A549 (cell line): ENCODE data around the gene ZNF536.

ENCODE experiments used
- BHLHE40 ChIP-seq: IDR thresholded peaks from 2 replicates; pipeline ENCODE4 v1.6.1; 2012; ENCODE audit warnings: low read depth, low read length, inconsistent platforms
- EHMT2 ChIP-seq: fragments of 200-600 bp; sonication (generic); IDR thresholded peaks from 2 replicates; pipeline ENCODE4 v1.6.1; 2016; ENCODE audit warnings: antibody characterized with exemption, low read depth, mild to moderate bottlenecking, moderate library complexity
- MAZ ChIP-seq: fragments of 150-350 bp; IDR thresholded peaks from 2 replicates; pipeline ENCODE4 v1.6.1; 2014; ENCODE audit warnings: antibody characterized with exemption, low read depth, low read length, borderline replicate concordance
- NFE2L2 ChIP-seq: fragments of 150-350 bp; conservative IDR thresholded peaks from 2 replicates; pipeline ENCODE4 v1.6.1; 2014; ENCODE audit warnings: low read length
- POLR2A ChIP-seq: IDR thresholded peaks from 2 replicates; pipeline ENCODE4 v1.6.1; 2012; ENCODE audit warnings: mild to moderate bottlenecking, low read length
- RAD21 ChIP-seq, 2 experiments: fragments of >200 bp in 1 of 2; sonication (Bioruptor Twin) in 1 of 2; formaldehyde crosslinking in 1 of 2; IDR thresholded peaks in 1 of 2; conservative IDR thresholded peaks in 1 of 2; 2 replicates in 1 of 2; 3 replicates in 1 of 2; pipeline ENCODE4 v1.6.1; 2012 to 2018; ENCODE audit warnings: inconsistent platforms in 1 of 2
- RARB ChIP-seq: fragments of 250-450 bp; sonication (Bioruptor Pico); IDR thresholded peaks from 2 replicates; pipeline ENCODE4 v1.8.0; 2021; ENCODE audit warnings: mild to moderate bottlenecking, moderate library complexity
- ZFP36 ChIP-seq: fragments of 450-650 bp; IDR thresholded peaks from 2 replicates; pipeline ENCODE4 v1.6.1; 2014; ENCODE audit warnings: borderline replicate concordance; ENCODE audit not compliant: partially characterized antibody
- ZNF302 ChIP-seq: fragments of 250-450 bp; sonication (Bioruptor Pico); IDR thresholded peaks from 2 replicates; pipeline ENCODE4 v1.9.0; 2021; ENCODE audit warnings: inconsistent platforms, mild to moderate bottlenecking, moderate library complexity
- TF ChIP-seq, protein P1 (sequence below): fragments of >200 bp; sonication (Bioruptor Twin); formaldehyde crosslinking; IDR thresholded peaks from 3 replicates; pipeline ENCODE4 v1.5.1; 2016
- TF ChIP-seq, protein P2 (sequence below): fragments of >200 bp; sonication (Bioruptor Twin); formaldehyde crosslinking; IDR thresholded peaks from 3 replicates; pipeline ENCODE4 v1.6.1; 2016

- TF ChIP-seq BHLHE40 (no peak), POLR2A (no peak), EHMT2 (no peak), NFE2L2 (no peak), ZFP36 (no peak), RARB (CRISPR knock-in tag) (no peak), ZNF302 (no peak), RAD21 (conservative IDR thresholded peaks at IDR 0.05 in 1 of 2, IDR thresholded peaks at IDR 0.05 in 1 of 2) (no peak), MAZ (no peak)
- TF ChIP-seq, protein P1, sequence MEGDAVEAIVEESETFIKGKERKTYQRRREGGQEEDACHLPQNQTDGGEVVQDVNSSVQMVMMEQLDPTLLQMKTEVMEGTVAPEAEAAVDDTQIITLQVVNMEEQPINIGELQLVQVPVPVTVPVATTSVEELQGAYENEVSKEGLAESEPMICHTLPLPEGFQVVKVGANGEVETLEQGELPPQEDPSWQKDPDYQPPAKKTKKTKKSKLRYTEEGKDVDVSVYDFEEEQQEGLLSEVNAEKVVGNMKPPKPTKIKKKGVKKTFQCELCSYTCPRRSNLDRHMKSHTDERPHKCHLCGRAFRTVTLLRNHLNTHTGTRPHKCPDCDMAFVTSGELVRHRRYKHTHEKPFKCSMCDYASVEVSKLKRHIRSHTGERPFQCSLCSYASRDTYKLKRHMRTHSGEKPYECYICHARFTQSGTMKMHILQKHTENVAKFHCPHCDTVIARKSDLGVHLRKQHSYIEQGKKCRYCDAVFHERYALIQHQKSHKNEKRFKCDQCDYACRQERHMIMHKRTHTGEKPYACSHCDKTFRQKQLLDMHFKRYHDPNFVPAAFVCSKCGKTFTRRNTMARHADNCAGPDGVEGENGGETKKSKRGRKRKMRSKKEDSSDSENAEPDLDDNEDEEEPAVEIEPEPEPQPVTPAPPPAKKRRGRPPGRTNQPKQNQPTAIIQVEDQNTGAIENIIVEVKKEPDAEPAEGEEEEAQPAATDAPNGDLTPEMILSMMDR, result no peak
- TF ChIP-seq, protein P2, sequence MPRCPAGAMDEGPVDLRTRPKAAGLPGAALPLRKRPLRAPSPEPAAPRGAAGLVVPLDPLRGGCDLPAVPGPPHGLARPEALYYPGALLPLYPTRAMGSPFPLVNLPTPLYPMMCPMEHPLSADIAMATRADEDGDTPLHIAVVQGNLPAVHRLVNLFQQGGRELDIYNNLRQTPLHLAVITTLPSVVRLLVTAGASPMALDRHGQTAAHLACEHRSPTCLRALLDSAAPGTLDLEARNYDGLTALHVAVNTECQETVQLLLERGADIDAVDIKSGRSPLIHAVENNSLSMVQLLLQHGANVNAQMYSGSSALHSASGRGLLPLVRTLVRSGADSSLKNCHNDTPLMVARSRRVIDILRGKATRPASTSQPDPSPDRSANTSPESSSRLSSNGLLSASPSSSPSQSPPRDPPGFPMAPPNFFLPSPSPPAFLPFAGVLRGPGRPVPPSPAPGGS, result no peak
Measured at GRCh38 chr19:30421571-30421970, 49.4 kb downstream of the ZNF536 start.
